ENCODE results near the gene BMP7.

The BMP7 gene

GRCh38 chr20:57221916-57222630 lies 44.4 kb downstream of the BMP7 start:
- intact Hi-C loops (cut with DNase I), result no loop called here
- no peak for DNase-seq

GRCh38 chr20:57220337-57221145 lies 45.9 kb downstream of the BMP7 start:
- intact Hi-C loops (cut with DNase I), result no loop called here
- no peak for DNase-seq

GRCh38 chr20:57219071-57219677 lies 47.3 kb downstream of the BMP7 start:
- intact Hi-C loops (cut with DNase I), result no loop called here
- DNase-seq, result no peak

- DNase-seq, result no peak
These were observed 48.0 kb downstream of the BMP7 start for GRCh38 chr20:57218489-57218888.

GRCh38 chr20:57217802-57218201 lies 48.6 kb downstream of the BMP7 start:
- no peak for DNase-seq
- intact Hi-C loops (cut with DNase I), result no loop called here

More at GRCh38 chr20:57218489-57218888, 48.0 kb downstream of the BMP7 start:
- intact Hi-C loops (cut with DNase I), result no loop called here

- no peak for DNase-seq
- intact Hi-C loops (cut with DNase I), result no loop called here
These were observed 49.8 kb downstream of the BMP7 start for GRCh38 chr20:57216669-57217068.

- DNase-seq, result no peak
- intact Hi-C loops (cut with DNase I), result no loop called here
These were observed 50.5 kb downstream of the BMP7 start for GRCh38 chr20:57215826-57216471.

- no peak for DNase-seq
- intact Hi-C loops (cut with DNase I), result no loop called here
These were observed 51.0 kb downstream of the BMP7 start for GRCh38 chr20:57215426-57215825.

- intact Hi-C loops (cut with DNase I), result no loop called here
- DNase-seq, result no peak
These were observed 51.5 kb downstream of the BMP7 start for GRCh38 chr20:57214948-57215347.

- DNase-seq, result no peak
- intact Hi-C loops (cut with DNase I), result no loop called here
These were observed 52.0 kb downstream of the BMP7 start for GRCh38 chr20:57214427-57214826.

GRCh38 chr20:57213924-57214323 lies 52.5 kb downstream of the BMP7 start:
- intact Hi-C loops (cut with DNase I), result no loop called here
- no peak for DNase-seq

- intact Hi-C loops (cut with DNase I), result no loop called here
These were observed 53.1 kb downstream of the BMP7 start for GRCh38 chr20:57213291-57213690.

GRCh38 chr20:57212534-57213276 lies 53.7 kb downstream of the BMP7 start:
- peak in 24 of 42 donors; percentile 11 to 84 (median 40) for DNase-seq
- intact Hi-C loops (cut with DNase I), result no loop called here

More at GRCh38 chr20:57213291-57213690, 53.1 kb downstream of the BMP7 start:
- no peak for DNase-seq

- no peak for DNase-seq
These were observed 54.4 kb downstream of the BMP7 start for GRCh38 chr20:57211908-57212533.

GRCh38 chr20:57211406-57211805 lies 55.0 kb downstream of the BMP7 start:
- intact Hi-C loops (cut with DNase I), result no loop called here

More at GRCh38 chr20:57211908-57212533, 54.4 kb downstream of the BMP7 start:
- intact Hi-C loops (cut with DNase I), result no loop called here

GRCh38 chr20:57210911-57211280 lies 55.5 kb downstream of the BMP7 start:
- intact Hi-C loops (cut with DNase I), result no loop called here

More at GRCh38 chr20:57211406-57211805, 55.0 kb downstream of the BMP7 start:
- DNase-seq, result no peak

GRCh38 chr20:57210054-57210910 lies 56.2 kb downstream of the BMP7 start:
- intact Hi-C loops (cut with DNase I), result no loop called here
- DNase-seq, result no peak

More at GRCh38 chr20:57210911-57211280, 55.5 kb downstream of the BMP7 start:
- DNase-seq, result no peak

Measured in head of caudate nucleus (tissue), 42 donors.